ENCODE results near the gene HNRNPA3. TPM values are rescaled to one million over a fixed set of nuclear protein-coding genes. Genes with fewer than 3 reads are reported as not detected.

The HNRNPA3 gene
- total and polyA plus RNA-seq, 4 donors: 155 to 182 (median 166) TPM

- Histone ChIP-seq H3K9me3 (ENCODE audit: control insufficient read depth in 4 of 4, insufficient read depth in 3 of 4, low read length in 3 of 4) (no peaks in the 10 kb centered on the region), H3K9ac (ENCODE audit: insufficient read depth in 1 of 2, low read length in 2 of 2) (no peak overlapping the region), H3K27ac (ENCODE audit: low read depth in 1 of 2, low read length in 1 of 2) (peak overlapping the region in 1 of 2 donors; percentile 76), H3K4me3 (no peak overlapping the region), H3K4me1 (ENCODE audit: control insufficient read depth in 5 of 5, insufficient read depth in 5 of 5, low read length in 5 of 5) (peaks cover 0 to 58% (median 7%) of the 10 kb centered on the region in 5 donors), H3K27me3 (ENCODE audit: control insufficient read depth in 3 of 3, insufficient read depth in 3 of 3, low read length in 2 of 3) (no peaks in the 10 kb centered on the region), H3K36me3 (ENCODE audit: control insufficient read depth in 4 of 4, insufficient read depth in 4 of 4, low read length in 4 of 4) (peaks cover 0 to 4% (median under 1%) of the 10 kb centered on the region in 4 donors)
- WGBS, 2 donors: 76 to 81% methylated on average over 5 of the region's 5 CpGs
- no peak for DNase-seq
- ATAC-seq (ENCODE audit: insufficient read depth, low FRiP score): no peak
- TF ChIP-seq CTCF (IDR thresholded peaks at IDR 0.05; ENCODE audit: control extremely low read depth, extremely low read depth): no peak
Observed at GRCh38 chr2:177252808-177253531, 40.4 kb downstream of the HNRNPA3 start.

- H3K27ac ChIP-seq (ENCODE audit: low read depth in 1 of 2, low read length in 1 of 2): no peak overlapping the region
- no peak for ATAC-seq (ENCODE audit: insufficient read depth, low FRiP score)
- DNase-seq: no peak
- no peak overlapping the region for H3K9ac ChIP-seq (ENCODE audit: insufficient read depth in 1 of 2, low read length in 2 of 2)
- H3K27me3 ChIP-seq (ENCODE audit: control insufficient read depth in 3 of 3, insufficient read depth in 3 of 3, low read length in 2 of 3): no peaks in the 10 kb centered on the region
- no peak overlapping the region for H3K4me3 ChIP-seq
- TF ChIP-seq CTCF (IDR thresholded peaks at IDR 0.05; ENCODE audit: control extremely low read depth, extremely low read depth): no peak
- H3K4me1 ChIP-seq (ENCODE audit: control insufficient read depth in 5 of 5, insufficient read depth in 5 of 5, low read length in 5 of 5): peaks cover 0 to 57% (median 7%) of the 10 kb centered on the region in 5 donors
- peaks cover 0 to 4% (median under 1%) of the 10 kb centered on the region in 4 donors for H3K36me3 ChIP-seq (ENCODE audit: control insufficient read depth in 4 of 4, insufficient read depth in 4 of 4, low read length in 4 of 4)
- no peaks in the 10 kb centered on the region for H3K9me3 ChIP-seq (ENCODE audit: control insufficient read depth in 4 of 4, insufficient read depth in 3 of 4, low read length in 3 of 4)
- 57 to 79% methylated on average over 3 of the region's 3 CpGs for WGBS, 2 donors
Observed at GRCh38 chr2:177253704-177254103, 41.1 kb downstream of the HNRNPA3 start.

- Histone ChIP-seq H3K27me3 (ENCODE audit: control insufficient read depth in 3 of 3, insufficient read depth in 3 of 3, low read length in 2 of 3) (no peaks in the 10 kb centered on the region), H3K4me3 (no peak overlapping the region), H3K9ac (ENCODE audit: insufficient read depth in 1 of 2, low read length in 2 of 2) (no peak overlapping the region), H3K36me3 (ENCODE audit: control insufficient read depth in 4 of 4, insufficient read depth in 4 of 4, low read length in 4 of 4) (peaks cover 0 to 4% (median 2%) of the 10 kb centered on the region in 4 donors), H3K27ac (ENCODE audit: low read depth in 1 of 2, low read length in 1 of 2) (no peak overlapping the region), H3K9me3 (ENCODE audit: control insufficient read depth in 4 of 4, insufficient read depth in 3 of 4, low read length in 3 of 4) (no peaks in the 10 kb centered on the region), H3K4me1 (ENCODE audit: control insufficient read depth in 5 of 5, insufficient read depth in 5 of 5, low read length in 5 of 5) (peaks cover 0 to 58% (median 7%) of the 10 kb centered on the region in 5 donors)
- no peak for TF ChIP-seq CTCF (IDR thresholded peaks at IDR 0.05; ENCODE audit: control extremely low read depth, extremely low read depth)
- DNase-seq: no peak
- 68 to 77% methylated on average over 11 of the region's 11 CpGs for WGBS, 2 donors
- no peak for ATAC-seq (ENCODE audit: insufficient read depth, low FRiP score)
Observed at GRCh38 chr2:177254433-177255226, 42.0 kb downstream of the HNRNPA3 start.
